Mucosa of rectum (tissue), 2 donors: ENCODE results near the gene FST.

Experiments used
- H3K27ac ChIP-seq, 2 donors: one replicate each; pipeline ENCODE4 v1.7.0; 2013; ENCODE audit warnings: inconsistent platforms in 2 of 2, low read depth in 2 of 2, low read length in 2 of 2
- H3K27me3 ChIP-seq, 2 donors: one replicate each; pipeline ENCODE4 v1.7.0; 2013; ENCODE audit warnings: low read length in 2 of 2; ENCODE audit not compliant: control insufficient read depth in 2 of 2, insufficient read depth in 2 of 2
- H3K36me3 ChIP-seq, 2 donors: one replicate each; pipeline ENCODE4 v1.7.0; 2013; ENCODE audit warnings: low read length in 2 of 2; ENCODE audit not compliant: control insufficient read depth in 2 of 2, insufficient read depth in 2 of 2
- H3K4me1 ChIP-seq, 2 donors: one replicate each; pipeline ENCODE4 v1.7.0; 2013; ENCODE audit warnings: low read length in 2 of 2, mild to moderate bottlenecking in 1 of 2; ENCODE audit not compliant: control insufficient read depth in 2 of 2, insufficient read depth in 2 of 2
- H3K4me3 ChIP-seq, 2 donors: one replicate each; pipeline ENCODE4 v1.7.0; 2013; ENCODE audit warnings: low read length in 2 of 2
- H3K9ac ChIP-seq, 2 donors: one replicate each; pipeline ENCODE4 v1.7.0; 2013; ENCODE audit warnings: low read length in 2 of 2, low read depth in 1 of 2, mild to moderate bottlenecking in 1 of 2
- H3K9me3 ChIP-seq, 2 donors: one replicate each; pipeline ENCODE4 v1.7.0; 2013; ENCODE audit warnings: low read length in 2 of 2; ENCODE audit not compliant: control insufficient read depth in 2 of 2
- donor health status: healthy.
- donor health status: Normal muscosa, but diverticular disease.

The FST gene, protein sequence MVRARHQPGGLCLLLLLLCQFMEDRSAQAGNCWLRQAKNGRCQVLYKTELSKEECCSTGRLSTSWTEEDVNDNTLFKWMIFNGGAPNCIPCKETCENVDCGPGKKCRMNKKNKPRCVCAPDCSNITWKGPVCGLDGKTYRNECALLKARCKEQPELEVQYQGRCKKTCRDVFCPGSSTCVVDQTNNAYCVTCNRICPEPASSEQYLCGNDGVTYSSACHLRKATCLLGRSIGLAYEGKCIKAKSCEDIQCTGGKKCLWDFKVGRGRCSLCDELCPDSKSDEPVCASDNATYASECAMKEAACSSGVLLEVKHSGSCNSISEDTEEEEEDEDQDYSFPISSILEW

DNA sequence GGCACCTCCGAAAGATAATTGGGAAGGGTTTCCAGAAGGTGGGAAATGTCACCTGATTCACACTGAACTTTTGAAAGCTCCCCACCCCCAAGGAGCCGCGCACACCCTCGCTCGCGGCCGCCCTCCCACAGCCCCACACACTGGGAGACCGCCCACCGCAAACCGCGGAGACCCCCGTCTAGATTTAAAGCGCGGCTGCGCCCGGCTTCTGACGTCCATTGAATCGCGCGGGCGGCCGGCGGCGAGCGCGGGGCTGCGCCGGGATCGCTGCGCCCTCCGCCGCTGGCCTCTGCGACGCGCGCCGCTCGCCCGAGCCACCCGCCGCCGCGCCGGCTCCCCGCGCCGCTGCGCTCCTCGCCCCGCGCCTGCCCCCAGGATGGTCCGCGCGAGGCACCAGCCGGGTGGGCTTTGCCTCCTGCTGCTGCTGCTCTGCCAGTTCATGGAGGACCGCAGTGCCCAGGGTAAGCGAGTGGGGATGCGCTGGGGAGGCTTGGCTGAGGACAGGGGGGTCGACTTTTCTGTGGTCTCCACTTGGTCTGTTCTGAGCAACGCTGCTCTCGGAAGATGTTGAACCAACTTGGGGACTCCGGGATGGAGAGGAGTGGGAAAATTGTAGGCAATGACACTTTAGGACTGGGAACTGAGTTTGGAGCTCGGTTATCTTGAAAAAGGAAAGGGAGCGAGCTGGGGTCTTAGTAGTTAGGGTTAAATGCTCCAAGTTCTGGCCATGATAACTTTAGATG is at the start of gene FST:
TSS of gene FST (plus strand) at position 214 of the 743 bp plus-strand sequence. CDS start at position 377, 163 bp downstream.
- H3K9me3 ChIP-seq, result no peaks in the 10 kb centered on the region
- peaks cover 10 to 16% of the 10 kb centered on the region in 2 donors for H3K4me1 ChIP-seq
- peak within 1 kb of the TSS; percentile 23 to 48 for H3K27ac ChIP-seq
- no peaks in the 10 kb centered on the region for H3K36me3 ChIP-seq
- H3K4me3 ChIP-seq, result peak within 1 kb of the TSS; percentile 65 to 74
- H3K27me3 ChIP-seq, result peaks cover 22 to 27% of the 10 kb centered on the region in 2 donors
- peak within 1 kb of the TSS; percentile 24 to 31 for H3K9ac ChIP-seq

DNA sequence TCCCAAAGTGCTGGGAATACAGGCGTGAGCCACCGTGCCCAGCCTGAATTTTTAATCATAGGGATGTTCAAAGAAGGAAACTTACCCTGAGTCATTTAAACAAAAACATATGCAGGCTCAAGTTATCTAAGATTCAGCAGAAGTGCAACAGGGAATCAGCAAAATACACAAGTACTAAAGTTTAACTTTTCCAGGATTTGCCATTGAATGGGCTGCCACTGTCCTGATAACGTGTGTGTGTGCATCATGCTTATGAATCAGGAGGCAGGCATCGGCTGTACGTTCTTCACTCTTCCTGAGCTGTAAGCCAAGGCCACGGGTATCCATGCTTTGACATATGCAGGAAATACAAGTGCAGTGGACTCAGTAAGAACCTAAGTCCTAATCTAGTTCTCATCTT is 48.8 kb upstream of the FST start:
- H3K4me1 ChIP-seq, result no peaks in the 10 kb centered on the region
- H3K9ac ChIP-seq, result no peak overlapping the region
- H3K27me3 ChIP-seq, result no peaks in the 10 kb centered on the region
- no peak overlapping the region for H3K27ac ChIP-seq
- H3K36me3 ChIP-seq, result no peaks in the 10 kb centered on the region
- no peak overlapping the region for H3K4me3 ChIP-seq
- no peaks in the 10 kb centered on the region for H3K9me3 ChIP-seq

DNA sequence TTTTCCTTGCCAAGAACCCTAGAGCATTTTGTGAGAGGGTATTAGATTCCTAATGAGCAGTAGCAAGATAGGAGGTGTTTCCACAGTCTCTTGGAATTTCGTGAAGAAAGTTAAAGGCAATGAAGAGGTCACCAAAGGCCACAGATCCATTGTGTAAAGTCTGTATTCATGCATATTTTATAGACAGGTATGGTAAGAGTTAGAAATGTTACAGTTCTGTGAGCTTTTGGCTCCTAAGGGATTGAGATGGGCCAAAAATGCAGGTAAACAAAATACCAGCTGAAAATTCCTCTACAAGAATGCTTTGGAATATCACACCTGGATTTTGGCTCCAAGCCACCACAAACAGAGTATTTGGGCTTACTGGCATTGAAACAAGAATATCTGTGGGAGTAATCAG is 47.4 kb upstream of the FST start:
- Histone ChIP-seq H3K4me1 (no peaks in the 10 kb centered on the region), H3K27me3 (no peaks in the 10 kb centered on the region), H3K9ac (no peak overlapping the region), H3K9me3 (no peaks in the 10 kb centered on the region), H3K27ac (no peak overlapping the region), H3K36me3 (no peaks in the 10 kb centered on the region), H3K4me3 (no peak overlapping the region)

DNA sequence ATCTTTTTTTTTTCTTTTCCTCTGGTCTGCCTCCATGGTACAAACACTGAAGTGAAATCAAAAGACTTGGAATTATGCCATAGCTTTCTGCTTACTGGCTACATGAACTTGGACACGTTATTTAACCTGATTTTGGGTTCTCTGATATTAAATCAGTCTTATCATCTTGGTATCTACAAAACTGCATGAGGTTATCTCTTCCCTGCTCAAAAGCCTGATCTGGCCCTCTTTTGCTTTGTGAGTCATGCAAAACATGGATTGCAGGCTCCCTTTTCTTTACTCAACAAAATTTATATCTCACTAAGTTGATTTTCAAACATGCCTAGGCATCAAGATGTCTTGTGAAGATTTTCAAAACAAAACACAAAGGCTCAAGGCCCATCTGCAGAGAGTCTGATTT is 45.9 kb upstream of the FST start:
- Histone ChIP-seq H3K27me3 (no peaks in the 10 kb centered on the region), H3K27ac (no peak overlapping the region), H3K36me3 (no peaks in the 10 kb centered on the region), H3K4me3 (no peak overlapping the region), H3K4me1 (no peaks in the 10 kb centered on the region), H3K9ac (no peak overlapping the region), H3K9me3 (no peaks in the 10 kb centered on the region)

DNA sequence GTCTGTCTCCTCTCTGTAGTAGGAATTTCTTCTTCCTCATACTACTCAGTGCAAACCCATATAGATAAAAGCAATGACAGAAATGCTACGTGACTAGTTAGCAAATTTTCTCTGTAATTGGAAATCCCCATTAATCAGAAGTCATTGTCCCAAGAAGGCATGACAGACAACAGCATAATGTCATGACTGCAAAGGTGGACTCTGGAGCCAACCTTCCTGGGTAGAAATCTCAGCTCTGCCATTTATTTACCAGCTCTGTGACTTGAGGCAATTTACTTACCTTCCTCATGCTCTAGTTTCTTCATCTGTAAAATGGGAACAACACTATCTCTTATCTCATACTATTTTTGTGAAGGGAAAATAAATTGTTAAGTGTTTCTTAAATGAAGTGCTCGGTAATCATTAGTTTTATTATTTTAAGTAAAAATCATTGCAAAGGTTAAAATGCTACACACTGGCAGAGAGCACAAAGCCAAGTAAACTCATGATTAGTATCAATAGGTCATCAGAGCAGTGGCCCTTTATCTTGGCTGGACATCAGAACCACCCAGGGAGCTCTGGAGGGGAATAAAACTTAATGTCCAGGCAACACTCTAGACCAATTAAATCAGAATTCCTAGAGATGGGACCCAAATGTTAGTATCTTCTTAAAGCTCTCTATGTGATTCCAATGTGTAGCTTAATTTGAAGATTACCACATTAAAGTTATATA is 43.8 kb upstream of the FST start:
- Histone ChIP-seq H3K36me3 (no peaks in the 10 kb centered on the region), H3K9me3 (no peaks in the 10 kb centered on the region), H3K9ac (no peak overlapping the region), H3K27me3 (no peaks in the 10 kb centered on the region), H3K27ac (no peak overlapping the region), H3K4me3 (no peak overlapping the region), H3K4me1 (no peaks in the 10 kb centered on the region)

DNA sequence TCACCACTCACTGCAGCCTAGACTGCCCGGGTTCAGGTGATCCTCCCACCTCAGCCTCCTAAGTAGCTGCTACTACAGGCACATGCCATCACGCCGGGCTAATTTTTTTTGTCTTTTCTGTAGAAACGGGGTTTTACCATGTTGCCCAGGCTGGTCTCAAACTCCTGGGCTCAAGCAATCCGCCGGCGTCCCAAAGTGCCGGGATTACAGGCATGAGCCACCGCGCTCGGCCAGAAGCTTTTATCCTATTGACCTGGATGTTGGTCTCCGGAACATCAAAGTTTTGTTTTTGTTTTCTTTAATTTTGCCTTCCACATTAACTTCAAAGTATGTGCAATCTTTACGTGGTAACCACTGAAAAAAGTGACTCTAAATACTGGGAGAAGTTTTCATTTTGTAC is 42.4 kb upstream of the FST start:
- no peak overlapping the region for H3K27ac ChIP-seq
- no peaks in the 10 kb centered on the region for H3K4me1 ChIP-seq
- no peak overlapping the region for H3K4me3 ChIP-seq
- H3K9me3 ChIP-seq, result no peaks in the 10 kb centered on the region
- H3K9ac ChIP-seq, result no peak overlapping the region
- H3K27me3 ChIP-seq, result no peaks in the 10 kb centered on the region
- H3K36me3 ChIP-seq, result no peaks in the 10 kb centered on the region

DNA sequence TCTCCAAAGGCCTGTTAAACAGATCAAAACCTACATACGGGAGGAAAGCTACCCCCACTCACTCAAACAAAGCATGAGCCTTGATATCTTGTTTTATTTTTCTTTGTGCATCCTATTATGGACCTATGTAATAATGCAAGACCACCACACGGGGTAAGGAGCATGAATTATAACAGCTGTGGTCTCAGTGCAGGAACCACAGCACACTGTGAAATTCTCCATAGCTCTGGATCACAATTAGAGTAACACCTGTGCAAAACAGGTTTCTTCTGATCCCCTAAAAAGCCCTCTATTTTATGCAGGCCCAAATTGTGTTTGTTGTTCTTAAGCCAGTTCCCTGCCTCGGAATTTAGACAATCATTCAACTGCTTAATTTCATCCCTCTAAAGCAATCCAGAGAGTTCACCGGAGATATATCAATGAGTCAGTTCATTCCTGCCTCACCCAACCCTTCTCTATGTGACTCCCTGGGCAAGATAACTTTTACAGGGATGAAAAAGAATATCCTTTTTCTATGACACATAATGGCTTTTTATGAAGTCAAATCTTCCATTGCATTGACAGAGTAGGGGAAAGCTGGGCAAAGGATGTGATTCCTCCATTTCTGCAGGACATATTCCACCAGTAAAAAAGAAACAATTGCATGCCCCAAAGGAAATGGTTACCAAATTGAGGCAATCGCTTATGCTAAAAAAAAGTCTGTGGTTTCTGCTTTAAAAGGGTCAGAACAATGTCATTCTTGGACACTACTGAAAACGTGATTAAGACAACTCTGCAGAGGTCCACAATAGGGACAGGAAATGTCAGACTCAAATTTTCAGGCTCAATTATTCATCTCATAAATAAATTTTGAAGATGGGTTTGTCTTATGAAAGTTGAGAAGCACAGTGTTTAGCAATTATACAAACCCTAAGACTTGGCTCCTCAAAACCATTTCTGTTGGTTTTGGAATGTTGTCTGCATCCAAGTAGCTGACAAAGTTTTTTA is 41.6 kb upstream of the FST start:
- Histone ChIP-seq H3K27ac (no peak overlapping the region), H3K4me3 (no peak overlapping the region), H3K9me3 (no peaks in the 10 kb centered on the region), H3K36me3 (no peaks in the 10 kb centered on the region), H3K4me1 (no peaks in the 10 kb centered on the region), H3K9ac (no peak overlapping the region), H3K27me3 (no peaks in the 10 kb centered on the region)

DNA sequence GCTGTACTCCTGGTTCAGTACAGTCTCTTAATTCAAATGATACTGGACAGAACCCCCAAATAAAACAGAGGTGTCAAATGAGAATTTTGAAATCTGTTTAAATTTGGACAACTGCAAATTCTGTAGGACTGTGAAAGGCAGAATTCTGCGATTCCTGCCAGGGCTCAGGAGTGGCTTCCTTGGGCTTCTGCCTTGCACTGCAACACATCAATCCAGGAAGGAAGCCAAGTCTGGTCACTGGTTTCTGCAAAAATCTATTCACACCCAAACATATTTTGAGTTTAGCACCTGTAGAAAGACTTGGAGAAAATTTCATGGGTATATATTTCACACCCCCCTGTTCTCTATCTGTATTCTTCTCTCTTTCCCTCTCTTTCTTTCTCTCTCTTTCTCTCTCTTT is 37.5 kb upstream of the FST start:
- no peak overlapping the region for H3K9ac ChIP-seq
- H3K4me1 ChIP-seq, result no peaks in the 10 kb centered on the region
- H3K27me3 ChIP-seq, result no peaks in the 10 kb centered on the region
- H3K4me3 ChIP-seq, result no peak overlapping the region
- no peaks in the 10 kb centered on the region for H3K36me3 ChIP-seq
- no peak overlapping the region for H3K27ac ChIP-seq
- H3K9me3 ChIP-seq, result no peaks in the 10 kb centered on the region

DNA sequence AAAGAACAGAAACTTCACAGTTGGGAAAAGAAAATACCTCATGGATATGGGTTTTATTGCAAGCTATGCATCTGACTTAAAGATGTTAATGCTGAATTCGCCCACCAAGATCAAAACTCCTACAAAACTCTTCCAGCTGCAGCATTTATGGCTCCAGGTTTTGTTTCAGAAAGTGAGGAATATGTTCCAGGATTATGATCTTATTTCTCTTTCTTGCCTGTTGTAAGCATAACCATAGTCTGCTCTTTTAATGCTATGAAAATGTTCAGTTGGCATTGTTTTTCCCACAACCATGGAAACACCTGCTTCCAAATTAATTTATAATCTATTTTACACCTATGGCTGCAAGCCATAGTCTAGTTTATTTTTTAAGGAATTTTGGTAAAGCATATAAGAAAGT is 34.9 kb upstream of the FST start:
- no peak overlapping the region for H3K4me3 ChIP-seq
- no peaks in the 10 kb centered on the region for H3K9me3 ChIP-seq
- H3K27me3 ChIP-seq, result no peaks in the 10 kb centered on the region
- H3K27ac ChIP-seq, result no peak overlapping the region
- H3K4me1 ChIP-seq, result no peaks in the 10 kb centered on the region
- no peak overlapping the region for H3K9ac ChIP-seq
- no peaks in the 10 kb centered on the region for H3K36me3 ChIP-seq
